ENCODE results near the gene SLC30A2.

The SLC30A2 gene

GRCh38 chr1:26078286-26079177, 32.6 kb upstream of the SLC30A2 start:
- no peak for TF ChIP-seq CTCF (IDR thresholded peaks at IDR 0.05; ENCODE audit: insufficient read depth, missing control alignments)
- FAIRE-seq (no peak), DNase-seq (ENCODE audit: insufficient read length, low spot score) (no peak)

- FAIRE-seq (no peak), DNase-seq (ENCODE audit: insufficient read length, low spot score) (no peak)
- TF ChIP-seq CTCF (IDR thresholded peaks at IDR 0.05; ENCODE audit: insufficient read depth, missing control alignments), result no peak
Observed at GRCh38 chr1:26077524-26077923, 31.6 kb upstream of the SLC30A2 start.

DNA sequence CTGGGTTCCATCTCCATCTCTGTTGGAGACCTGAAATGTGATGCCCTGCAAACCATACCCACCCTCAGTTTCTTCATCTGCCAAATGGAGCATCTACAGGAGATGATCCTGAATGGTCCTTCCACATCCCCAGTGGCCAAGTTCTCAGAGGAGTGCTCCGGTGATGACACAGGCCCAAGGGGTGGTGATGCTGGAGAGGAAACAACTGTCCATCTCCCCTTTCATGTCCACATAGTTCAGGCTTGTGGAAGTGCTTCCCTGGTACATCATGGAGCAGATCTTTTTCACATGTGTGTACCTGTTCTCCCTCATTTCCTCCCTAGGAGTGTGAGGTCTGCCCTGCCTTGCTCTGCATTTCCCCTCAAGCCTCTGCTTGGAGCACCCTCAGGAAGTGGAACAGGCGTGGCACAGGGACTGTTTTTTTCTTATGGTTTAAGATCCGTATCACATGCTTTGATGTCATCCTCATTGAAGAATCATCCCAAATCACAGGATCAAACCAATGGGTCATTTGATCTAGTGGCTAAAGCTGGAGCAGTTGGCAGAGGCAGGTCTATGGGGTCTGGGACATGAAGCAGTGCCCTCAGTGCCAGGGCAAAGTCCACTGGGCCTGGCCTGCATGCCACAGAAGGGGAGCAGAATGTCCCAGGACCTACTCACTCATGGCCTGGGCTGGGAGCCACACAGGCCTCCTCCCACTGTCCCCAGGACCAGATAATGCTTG, 29.7 kb upstream of the SLC30A2 start:
- no peak for TF ChIP-seq CTCF (IDR thresholded peaks at IDR 0.05; ENCODE audit: insufficient read depth, missing control alignments)
- DNase-seq (ENCODE audit: insufficient read length, low spot score) (no peak), FAIRE-seq (no peak)

DNA sequence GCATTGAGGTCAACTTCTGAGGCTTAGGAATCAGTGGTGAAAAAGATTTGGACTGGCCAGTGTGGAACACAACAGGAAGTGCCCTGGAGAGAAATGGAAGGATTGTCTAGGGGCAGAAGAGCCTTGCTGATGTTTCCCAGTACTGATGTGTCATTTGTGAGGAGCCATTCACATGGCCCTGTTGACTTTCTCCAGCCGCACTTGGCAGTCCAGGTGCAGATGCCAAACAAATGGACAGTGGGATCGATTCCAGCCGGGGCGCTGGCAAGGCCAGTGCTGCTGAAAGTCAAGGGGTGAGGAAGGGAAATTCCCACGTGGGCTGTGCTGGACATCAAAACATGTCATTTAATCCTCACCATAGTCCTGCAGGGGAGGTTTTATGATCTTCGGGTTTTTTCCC, 26.4 kb upstream of the SLC30A2 start:
- no peak for TF ChIP-seq CTCF (IDR thresholded peaks at IDR 0.05; ENCODE audit: insufficient read depth, missing control alignments)
- FAIRE-seq (no peak), DNase-seq (ENCODE audit: insufficient read length, low spot score) (no peak)

- no peak for TF ChIP-seq CTCF (IDR thresholded peaks at IDR 0.05; ENCODE audit: insufficient read depth, missing control alignments)
- DNase-seq (ENCODE audit: insufficient read length, low spot score) (no peak), FAIRE-seq (no peak)
Observed at GRCh38 chr1:26070963-26071342, 25.0 kb upstream of the SLC30A2 start.

DNA sequence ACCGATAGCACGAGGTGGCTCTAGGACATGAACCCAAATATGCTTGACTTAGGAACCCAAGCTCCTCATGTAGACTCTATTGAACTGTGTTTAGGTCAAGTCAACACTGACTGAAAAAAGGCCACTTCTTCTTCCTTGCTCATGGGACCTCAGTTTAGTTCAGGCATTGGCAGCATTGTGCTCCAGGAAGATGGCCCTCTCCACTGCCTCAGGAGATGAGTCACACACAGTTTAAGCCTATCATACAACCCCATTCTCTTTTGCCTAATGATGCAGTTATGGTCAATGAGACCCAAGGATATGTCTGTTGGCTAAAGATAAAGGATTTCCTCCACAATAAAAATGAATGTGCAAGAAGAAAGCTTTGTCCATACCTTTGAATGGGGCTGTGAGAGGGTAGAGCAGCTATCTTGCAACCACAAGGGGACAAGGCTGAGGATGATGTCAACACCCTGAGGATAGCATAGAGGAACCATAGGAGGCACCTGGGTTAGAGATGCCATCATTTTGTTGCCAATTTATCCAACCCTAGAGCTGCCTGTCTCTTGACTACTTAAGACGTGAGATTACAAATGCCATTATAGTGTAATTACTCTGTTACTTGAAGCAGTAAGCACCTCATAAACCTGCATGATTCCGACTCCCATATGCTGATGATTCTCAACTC, 24.5 kb upstream of the SLC30A2 start:
- TF ChIP-seq CTCF (IDR thresholded peaks at IDR 0.05; ENCODE audit: insufficient read depth, missing control alignments), result no peak
- no peak for DNase-seq (ENCODE audit: insufficient read length, low spot score)
- FAIRE-seq, result no peak
